Activated CD8-positive, alpha-beta memory T cell treated with anti-CD3 and anti-CD28 coated beads for 24 hours (primary cell): Measurements from ENCODE around the gene B3GALT4.

ENCODE experiments used
- DNase-seq: peaks from one replicate; pipeline ENCODE4 v3.0.0-alpha.2; 2020

B3GALT4 gene

GRCh38 chr6:33292996-33293682 lies 16.2 kb downstream of the B3GALT4 start:
- no peak for DNase-seq

- DNase-seq, result no peak
These were observed 17.3 kb downstream of the B3GALT4 start for GRCh38 chr6:33294086-33294823.

GRCh38 chr6:33295621-33296369 lies 18.9 kb downstream of the B3GALT4 start:
- DNase-seq, result no peak

GRCh38 chr6:33296797-33297405 lies 20.0 kb downstream of the B3GALT4 start:
- DNase-seq, result no peak

- DNase-seq, result no peak
These were observed 20.6 kb downstream of the B3GALT4 start for GRCh38 chr6:33297406-33297955.

- DNase-seq, result peak; percentile 80
These were observed 21.2 kb downstream of the B3GALT4 start for GRCh38 chr6:33297956-33298772.

- no peak for DNase-seq
These were observed 21.9 kb downstream of the B3GALT4 start, which contains the start of gene RGL2 for GRCh38 chr6:33298773-33299236. RGL2 (minus strand) TSS chr6:33298942; CDS start chr6:33298610, 332 bp downstream.

GRCh38 chr6:33299237-33299944 lies 22.5 kb downstream of the B3GALT4 start:
- DNase-seq, result peak; percentile 97

GRCh38 chr6:33301877-33302276 lies 25.0 kb downstream of the B3GALT4 start:
- DNase-seq, result no peak

GRCh38 chr6:33304216-33304615 lies 27.3 kb downstream of the B3GALT4 start:
- no peak for DNase-seq

- no peak for DNase-seq
These were observed 28.1 kb downstream of the B3GALT4 start for GRCh38 chr6:33305052-33305451.

GRCh38 chr6:33306356-33306755 lies 29.4 kb downstream of the B3GALT4 start:
- no peak for DNase-seq

GRCh38 chr6:33312361-33313104 lies 35.6 kb downstream of the B3GALT4 start:
- peak; percentile 83 for DNase-seq

GRCh38 chr6:33313105-33313708 lies 36.3 kb downstream of the B3GALT4 start:
- DNase-seq, result peak; percentile 82

GRCh38 chr6:33313709-33314514 lies 37.0 kb downstream of the B3GALT4 start, which contains the start of gene TAPBP:
TAPBP (minus strand) TSS chr6:33314078; CDS start chr6:33314041, 37 bp downstream.
- DNase-seq, result peak; percentile 92

GRCh38 chr6:33314515-33314942 lies 37.6 kb downstream of the B3GALT4 start:
- peak; percentile 82 for DNase-seq

- DNase-seq, result no peak
These were observed 38.2 kb downstream of the B3GALT4 start for GRCh38 chr6:33314943-33315792.
